Activated naive CD8-positive, alpha-beta T cell (primary cell): ENCODE results near the gene WFDC10B.
"Not testable (repeated sequence)": the region's sequence is repeated elsewhere in the genome, so short reads cannot be mapped to it uniquely, and the experiment has no call there.

ENCODE experiments used
- H3K27ac Mint-ChIP-seq: one replicate; pipeline ENCODE4 v1.8.0; 2021; ENCODE audit warnings: mixed read lengths
- H3K27me3 Mint-ChIP-seq: one replicate; pipeline ENCODE4 v1.8.0; 2021; ENCODE audit warnings: mixed read lengths
- H3K36me3 Mint-ChIP-seq: one replicate; pipeline ENCODE4 v1.8.0; 2021; ENCODE audit warnings: mixed read lengths
- H3K4me1 Mint-ChIP-seq: one replicate; pipeline ENCODE4 v1.8.0; 2021; ENCODE audit warnings: low read depth, mixed read lengths
- H3K4me3 Mint-ChIP-seq: one replicate; pipeline ENCODE4 v1.8.0; 2021; ENCODE audit warnings: mild to moderate bottlenecking, mixed read lengths
- H3K9me3 Mint-ChIP-seq: one replicate; pipeline ENCODE4 v1.8.0; 2021; ENCODE audit warnings: low read depth, mixed read lengths

WFDC10B gene

DNA sequence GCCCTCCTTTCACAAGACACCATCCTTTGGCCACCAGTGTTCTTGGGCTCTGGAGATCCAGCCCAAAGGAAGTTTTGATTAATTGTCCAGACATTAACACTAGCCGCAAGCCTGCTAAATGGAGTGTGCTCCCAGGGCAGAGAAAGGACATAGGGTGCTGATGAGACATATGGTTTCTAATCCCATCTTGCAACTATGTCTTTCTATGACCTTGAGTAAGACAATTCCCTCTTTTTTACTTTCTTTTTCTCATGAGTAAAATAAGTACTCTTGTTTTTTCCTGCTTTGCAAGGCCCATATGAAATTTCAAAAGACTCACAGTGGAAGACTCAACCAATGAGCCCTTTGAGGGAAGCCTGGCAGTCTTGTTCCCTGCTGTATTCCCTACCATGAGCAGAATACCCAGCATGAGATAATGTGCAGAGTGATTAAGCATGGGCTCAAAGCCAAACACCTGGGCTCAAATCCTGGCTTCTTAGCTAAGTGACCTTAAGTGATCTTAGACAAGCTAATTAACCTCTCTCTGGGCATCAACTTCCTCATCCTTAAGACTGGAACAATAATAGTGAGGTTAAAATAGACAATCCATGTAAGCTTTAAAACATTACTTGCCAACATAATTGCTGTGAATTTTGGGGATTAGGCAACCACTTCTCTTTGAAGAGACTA lies at the start of gene WFDC10B:
Gene WFDC10B (minus strand): TSS at position 51 of the 669 bp plus-strand sequence. CDS start 19,027 bp downstream, outside the sequence.
- Mint-ChIP-seq H3K4me1 (no peaks in the 10 kb centered on the region), H3K36me3 (no peaks in the 10 kb centered on the region), H3K9me3 (no peaks in the 10 kb centered on the region), H3K27me3 (peaks cover 19% of the 10 kb centered on the region), H3K4me3 (no peak within 1 kb of the TSS), H3K27ac (no peak within 1 kb of the TSS)

DNA sequence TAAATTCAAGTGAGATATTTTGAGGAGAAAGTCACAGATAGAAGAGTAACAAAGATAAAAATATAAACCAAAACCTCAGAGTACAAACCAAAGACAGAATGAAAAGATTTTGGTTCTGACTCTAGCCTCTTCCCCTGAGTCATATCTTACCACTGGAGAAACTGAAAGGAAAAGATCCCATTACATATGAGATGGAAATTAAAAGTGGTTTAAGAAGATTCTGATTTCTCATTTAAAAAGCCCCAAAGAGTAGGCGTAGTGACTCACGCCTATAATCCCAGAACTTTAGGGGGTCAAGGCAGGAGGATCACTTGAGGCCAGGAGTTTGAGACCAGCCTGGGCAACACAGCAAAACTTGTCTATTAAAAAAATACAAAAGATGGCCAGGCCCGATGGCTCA lies 47.9 kb upstream of the WFDC10B start:
- Mint-ChIP-seq H3K9me3 (peaks cover 7% of the 10 kb centered on the region), H3K4me1 (peaks cover 19% of the 10 kb centered on the region), H3K36me3 (no peaks in the 10 kb centered on the region), H3K4me3 (peak overlapping the region; percentile 7), H3K27me3 (peaks cover 7% of the 10 kb centered on the region), H3K27ac (peak overlapping the region; percentile 87)

GRCh38 chr20:45751721-45752120 lies 46.9 kb upstream of the WFDC10B start:
- Mint-ChIP-seq H3K36me3 (no peaks in the 10 kb centered on the region), H3K27me3 (peaks cover 10% of the 10 kb centered on the region), H3K9me3 (peaks cover 7% of the 10 kb centered on the region), H3K4me3 (no peak overlapping the region), H3K4me1 (peaks cover 19% of the 10 kb centered on the region), H3K27ac (no peak overlapping the region)

- peaks cover 9% of the 10 kb centered on the region for H3K27me3 Mint-ChIP-seq
- H3K9me3 Mint-ChIP-seq: no peaks in the 10 kb centered on the region
- no peak overlapping the region for H3K4me3 Mint-ChIP-seq
These were observed 40.2 kb upstream of the WFDC10B start for GRCh38 chr20:45745015-45745414.

GRCh38 chr20:45742596-45742995 lies 37.8 kb upstream of the WFDC10B start:
- no peaks in the 10 kb centered on the region for H3K36me3 Mint-ChIP-seq
- H3K27ac Mint-ChIP-seq: no peak overlapping the region
- no peak overlapping the region for H3K4me3 Mint-ChIP-seq
- peaks cover 3% of the 10 kb centered on the region for H3K27me3 Mint-ChIP-seq
- H3K4me1 Mint-ChIP-seq: no peaks in the 10 kb centered on the region
- H3K9me3 Mint-ChIP-seq: no peaks in the 10 kb centered on the region

More at GRCh38 chr20:45745015-45745414, 40.2 kb upstream of the WFDC10B start:
- Mint-ChIP-seq H3K27ac (no peak overlapping the region), H3K4me1 (no peaks in the 10 kb centered on the region), H3K36me3 (no peaks in the 10 kb centered on the region)

DNA sequence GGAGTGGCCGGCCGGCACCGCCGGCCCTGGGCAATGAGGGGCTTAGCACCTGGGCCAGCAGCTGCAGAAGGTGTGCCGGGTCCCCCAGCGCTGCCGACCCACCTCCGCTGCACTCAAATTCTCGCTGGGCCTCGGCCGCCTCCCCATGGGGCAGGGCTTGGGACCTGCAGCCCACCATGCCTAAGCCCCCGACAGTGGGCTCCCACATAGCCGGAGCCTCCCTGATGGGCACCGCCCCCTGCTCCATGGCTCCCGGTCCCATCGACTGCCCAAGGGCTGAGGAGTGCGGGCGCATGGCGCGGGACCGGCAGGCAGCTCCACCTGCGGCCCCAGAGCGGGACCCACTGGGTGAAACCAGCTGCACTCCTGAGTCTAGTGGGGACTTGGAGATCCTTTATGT lies 31.2 kb upstream of the WFDC10B start:
- Mint-ChIP-seq H3K36me3 (peaks cover 9% of the 10 kb centered on the region), H3K4me1 (no peaks in the 10 kb centered on the region), H3K9me3 (peaks cover 11% of the 10 kb centered on the region), H3K4me3 (no peak overlapping the region), H3K27ac (no peak overlapping the region), H3K27me3 (peaks cover 22% of the 10 kb centered on the region)

GRCh38 chr20:45735552-45735951 lies 30.7 kb upstream of the WFDC10B start:
- H3K27ac Mint-ChIP-seq: no peak overlapping the region

GRCh38 chr20:45732199-45732598 lies 27.4 kb upstream of the WFDC10B start:
- H3K36me3 Mint-ChIP-seq: peaks cover 11% of the 10 kb centered on the region
- H3K9me3 Mint-ChIP-seq: peaks cover 14% of the 10 kb centered on the region
- H3K27ac Mint-ChIP-seq: no peak overlapping the region
- H3K4me3 Mint-ChIP-seq: no peak overlapping the region
- no peaks in the 10 kb centered on the region for H3K4me1 Mint-ChIP-seq
- peaks cover 22% of the 10 kb centered on the region for H3K27me3 Mint-ChIP-seq

More at GRCh38 chr20:45735552-45735951, 30.7 kb upstream of the WFDC10B start:
- peaks cover 11% of the 10 kb centered on the region for H3K36me3 Mint-ChIP-seq
- peaks cover 23% of the 10 kb centered on the region for H3K27me3 Mint-ChIP-seq
- no peak overlapping the region for H3K4me3 Mint-ChIP-seq
- H3K9me3 Mint-ChIP-seq: peaks cover 14% of the 10 kb centered on the region
- no peaks in the 10 kb centered on the region for H3K4me1 Mint-ChIP-seq

DNA sequence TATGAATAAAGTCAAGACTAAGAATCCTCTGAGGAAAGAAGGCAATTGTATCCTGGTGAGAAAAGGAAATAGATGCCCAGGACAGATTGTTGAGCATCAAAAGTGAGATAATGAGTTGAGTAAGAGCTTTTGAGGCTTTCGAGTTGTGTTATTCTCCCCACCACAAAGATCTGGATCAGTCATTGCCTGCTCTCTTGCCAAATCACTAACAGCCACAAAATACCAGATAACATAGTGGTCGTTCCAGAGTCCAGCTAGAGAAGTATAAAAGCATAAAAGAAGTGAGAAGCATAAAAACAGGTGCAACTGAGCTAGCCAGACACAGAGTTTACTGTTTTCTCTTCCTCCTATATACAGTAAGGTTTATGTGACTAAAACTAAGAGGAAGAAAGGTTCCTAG lies 22.2 kb upstream of the WFDC10B start:
- Mint-ChIP-seq H3K4me3 (no peak overlapping the region), H3K4me1 (no peaks in the 10 kb centered on the region), H3K9me3 (peaks cover 8% of the 10 kb centered on the region), H3K36me3 (peaks cover 2% of the 10 kb centered on the region), H3K27ac (no peak overlapping the region), H3K27me3 (peaks cover 13% of the 10 kb centered on the region)

GRCh38 chr20:45725134-45725533 lies 20.3 kb upstream of the WFDC10B start:
- no peaks in the 10 kb centered on the region for H3K9me3 Mint-ChIP-seq
- no peak overlapping the region for H3K27ac Mint-ChIP-seq
- no peaks in the 10 kb centered on the region for H3K4me1 Mint-ChIP-seq
- H3K4me3 Mint-ChIP-seq: no peak overlapping the region
- no peaks in the 10 kb centered on the region for H3K36me3 Mint-ChIP-seq
- peaks cover 11% of the 10 kb centered on the region for H3K27me3 Mint-ChIP-seq

DNA sequence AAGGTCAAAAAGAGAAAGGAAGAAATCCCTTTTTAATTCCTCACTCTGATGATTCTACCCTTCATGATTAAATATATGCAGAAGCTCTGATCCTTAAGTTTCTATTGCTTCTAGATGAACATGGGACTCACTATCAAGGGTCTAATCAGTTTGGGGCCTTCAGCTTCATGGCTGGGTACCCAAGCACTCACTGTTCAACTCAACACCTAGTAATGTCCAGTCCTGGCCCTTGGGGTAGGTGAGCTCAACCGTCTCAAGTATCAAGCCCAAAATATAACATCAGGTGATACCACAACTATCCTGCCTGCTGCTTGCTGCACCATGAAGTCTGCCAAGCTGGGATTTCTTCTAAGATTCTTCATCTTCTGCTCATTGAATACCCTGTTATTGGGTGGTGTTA lies 17.2 kb upstream of the WFDC10B start, which contains the start of gene SPINT4:
Gene SPINT4 (plus strand): TSS at position 301 of the 400 bp plus-strand sequence. CDS start 21 bp downstream, at position 322.
- Mint-ChIP-seq H3K27me3 (peaks cover 15% of the 10 kb centered on the region), H3K27ac (no peak within 1 kb of the TSS), H3K36me3 (no peaks in the 10 kb centered on the region), H3K9me3 (no peaks in the 10 kb centered on the region), H3K4me1 (no peaks in the 10 kb centered on the region), H3K4me3 (no peak within 1 kb of the TSS)

- H3K27ac Mint-ChIP-seq, H3K4me1 Mint-ChIP-seq, H3K4me3 Mint-ChIP-seq, H3K36me3 Mint-ChIP-seq, H3K27me3 Mint-ChIP-seq, H3K9me3 Mint-ChIP-seq: not testable (repeated sequence)
These were observed 11.4 kb upstream of the WFDC10B start for GRCh38 chr20:45716141-45716688.

DNA sequence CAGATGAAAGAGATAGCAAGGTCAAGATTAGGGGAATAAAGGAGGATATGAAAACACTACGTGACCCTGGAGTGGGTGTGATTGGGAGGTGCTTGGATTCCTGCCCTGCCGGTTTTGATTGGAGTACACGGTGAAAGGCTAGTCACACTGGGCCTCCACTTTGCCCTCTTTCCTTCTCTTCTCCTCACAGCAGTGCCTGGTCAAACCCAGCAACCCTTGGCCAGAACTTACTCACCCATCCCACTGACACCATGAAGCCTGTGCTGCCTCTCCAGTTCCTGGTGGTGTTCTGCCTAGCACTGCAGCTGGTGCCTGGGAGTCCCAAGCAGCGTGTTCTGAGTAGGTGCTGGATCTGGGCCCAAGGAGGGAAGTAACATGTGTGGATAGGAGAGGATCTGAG lies 2.9 kb downstream of the WFDC10B start, which contains the start of gene WFDC13:
Gene WFDC13 (plus strand): TSS at position 166 of the 400 bp plus-strand sequence. CDS start 86 bp downstream, at position 252.
- H3K9me3 Mint-ChIP-seq: no peaks in the 10 kb centered on the region
- no peaks in the 10 kb centered on the region for H3K36me3 Mint-ChIP-seq
- no peak within 1 kb of the TSS for H3K27ac Mint-ChIP-seq
- no peaks in the 10 kb centered on the region for H3K4me1 Mint-ChIP-seq
- H3K4me3 Mint-ChIP-seq: no peak within 1 kb of the TSS
- peaks cover 12% of the 10 kb centered on the region for H3K27me3 Mint-ChIP-seq

DNA sequence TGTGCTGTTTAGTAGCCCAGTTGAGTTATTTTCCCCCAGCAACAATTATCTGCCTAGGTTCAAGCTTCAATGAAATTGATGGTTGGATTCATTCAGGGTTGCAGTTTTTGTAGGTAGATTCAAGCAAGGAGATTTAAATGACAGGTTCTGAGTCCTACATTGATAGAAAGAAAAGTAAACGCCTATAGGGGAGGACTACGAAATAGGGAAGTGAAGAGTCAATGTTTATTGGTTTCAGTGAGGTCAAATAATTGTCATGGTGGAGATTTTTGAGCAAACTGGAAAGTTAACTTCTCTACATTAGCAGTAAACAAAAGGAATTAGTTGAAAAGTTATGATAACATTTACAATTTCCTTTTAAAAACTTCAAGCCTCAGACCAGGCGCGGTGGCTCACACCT lies 3.7 kb downstream of the WFDC10B start:
- no peaks in the 10 kb centered on the region for H3K36me3 Mint-ChIP-seq
- no peak overlapping the region for H3K27ac Mint-ChIP-seq
- peaks cover 14% of the 10 kb centered on the region for H3K27me3 Mint-ChIP-seq
- H3K4me1 Mint-ChIP-seq: no peaks in the 10 kb centered on the region
- H3K9me3 Mint-ChIP-seq: no peaks in the 10 kb centered on the region
- H3K4me3 Mint-ChIP-seq: no peak overlapping the region

DNA sequence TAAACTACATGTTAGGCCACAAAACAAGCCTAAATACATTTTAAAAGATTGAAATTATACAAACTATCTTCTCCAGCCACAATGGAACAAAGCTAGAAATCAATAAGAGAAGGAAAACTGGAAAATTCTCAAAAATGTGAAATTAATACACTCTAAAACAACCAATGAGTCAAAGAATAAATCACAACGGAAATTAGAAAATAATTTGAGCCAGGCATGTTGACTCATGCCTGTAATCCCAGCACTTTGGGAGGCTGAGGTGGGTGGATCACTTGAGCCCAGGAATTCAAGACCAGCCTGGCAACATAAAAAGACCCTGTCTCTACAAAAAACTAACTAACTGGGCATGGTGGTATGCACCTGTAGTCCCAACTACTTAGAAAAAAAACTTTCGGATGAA lies 9.3 kb downstream of the WFDC10B start:
- Mint-ChIP-seq H3K4me1 (no peaks in the 10 kb centered on the region), H3K36me3 (peaks cover 3% of the 10 kb centered on the region), H3K4me3 (no peak overlapping the region), H3K9me3 (no peaks in the 10 kb centered on the region), H3K27ac (no peak overlapping the region), H3K27me3 (peaks cover 20% of the 10 kb centered on the region)

DNA sequence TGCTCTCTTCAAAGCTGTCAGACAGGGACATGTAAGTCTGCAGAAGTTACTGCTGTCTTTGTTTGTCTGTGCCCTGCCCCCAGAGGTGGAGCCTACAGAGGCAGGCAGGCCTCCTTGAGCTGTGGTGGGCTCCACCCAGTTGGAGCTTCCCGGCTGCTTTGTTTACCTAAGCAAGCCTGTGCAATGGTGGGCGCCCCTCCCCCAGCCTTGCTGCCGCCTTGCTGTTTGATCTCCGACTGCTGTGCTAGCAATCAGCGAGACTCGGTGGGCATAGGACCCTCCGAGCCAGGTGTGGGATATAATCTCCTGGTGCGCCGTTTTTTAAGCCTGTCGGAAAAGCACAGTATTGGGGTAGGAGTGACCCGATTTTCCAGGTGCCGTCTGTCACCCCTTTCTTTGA lies 11.5 kb downstream of the WFDC10B start:
- not testable (repeated sequence) for H3K4me1 Mint-ChIP-seq, H3K27ac Mint-ChIP-seq, H3K36me3 Mint-ChIP-seq, H3K4me3 Mint-ChIP-seq, H3K9me3 Mint-ChIP-seq
- peaks cover 21% of the 10 kb centered on the region for H3K27me3 Mint-ChIP-seq
